ENCODE measurements around the gene CFAP161. TPM values are rescaled to one million over a fixed set of nuclear protein-coding genes. Genes with fewer than 3 reads are reported as not detected.

The CFAP161 gene
- total and polyA plus RNA-seq, 9 of the 15 experiments (the other 6 are each of a cell fraction or from before 2014, with no cell fraction given) = 25.8 to 83.3 (median 75.6) TPM

- H3K27me3 ChIP-seq (ENCODE audit: control insufficient read depth in 2 of 2, insufficient read depth in 2 of 2, low read length in 2 of 2) = no peaks in the 10 kb centered on the region
- peak in 1 of 4 experiments; percentile 21 for DNase-seq (ENCODE audit: extremely low read depth in 1 of 4, low spot score in 3 of 4)
- H4K20me1 ChIP-seq (replicated peaks; ENCODE audit: control insufficient read depth, insufficient read depth, low read length) = no peaks in the 10 kb centered on the region
- TF ChIP-seq RBFOX2 (IDR thresholded peaks at IDR 0.05; ENCODE audit: low read depth, low read length) (peak; percentile 44; the same call in 1 of the 2 replicates), ZBTB33 (CRISPR knock-in tag; IDR thresholded peaks at IDR 0.05) (peak; percentile 98), ATF3 (IDR thresholded peaks at IDR 0.05) (peak; percentile 21; the same call in 1 of the 2 replicates), ATF3 (CRISPR knock-in tag; conservative IDR thresholded peaks at IDR 0.05) (no peak), TAF15 (IDR thresholded peaks at IDR 0.05; ENCODE audit: low read depth, low read length) (no peak), POLR2G (IDR thresholded peaks at IDR 0.05; ENCODE audit: low read depth, low read length) (peak; percentile 51), HOXB6 (CRISPR knock-in tag; IDR thresholded peaks at IDR 0.05; ENCODE audit: borderline replicate concordance) (no peak), CBX5 (IDR thresholded peaks at IDR 0.05; ENCODE audit: borderline replicate concordance, low read depth) (no peak), SAFB (IDR thresholded peaks at IDR 0.05; ENCODE audit: borderline replicate concordance, low read depth, low read length) (0 out of 2 replicates have a peak, but pooled peaks have one; percentile 14)
- BruUV-seq (replicated peaks) = no TSS peak
- in situ Hi-C loops (cut with MboI) (loop anchor here (25.0 kb wide), 1 partner anchor 656 kb away; no protein-coding TSS in a partner anchor), intact Hi-C loops (cut with micrococcal nuclease) (no loop called here)
- H3K27ac ChIP-seq (ENCODE audit: extremely low read depth, low read depth, low read length) = no peak overlapping the region
- no peaks in the 10 kb centered on the region for H3K9me3 ChIP-seq (replicated peaks; ENCODE audit: control insufficient read depth, insufficient read depth, low read depth, low read length)
- 0 out of 3 replicates have a peak, but pooled peaks cover 9% of the 10 kb centered on the region for H3K79me2 ChIP-seq (ENCODE audit: control insufficient read depth, insufficient read depth, low read length)
- H2AFZ ChIP-seq (ENCODE audit: low read depth, low read length) = no peak overlapping the region
- no peak for ATAC-seq
- no peak for FAIRE-seq
- ChIA-PET POLR2A (interaction anchor here (0.6 kb wide), 1 partner anchor 11 kb away, joined by 4 read pairs; no protein-coding TSS in a partner anchor), CTCF (ENCODE audit: low intra/inter-chr PET ratio) (no interaction called here)
- peaks cover 0 to 3% of the 10 kb centered on the region in 2 experiments; a peak in 2 of 5 replicates for H3K4me1 ChIP-seq (replicated peaks in 1 of 2; ENCODE audit: control insufficient read depth in 2 of 2, insufficient read depth in 2 of 2, low read length in 2 of 2)
- no peaks in the 10 kb centered on the region for H3K9me1 ChIP-seq (ENCODE audit: control insufficient read depth, insufficient read depth, low read length)
- H3K9ac ChIP-seq (ENCODE audit: insufficient read depth in 1 of 2, low read depth in 2 of 2, low read length in 2 of 2) = no peak overlapping the region
- peaks cover 6% of the 10 kb centered on the region; the same call in 2 of the 3 replicates for H3K36me3 ChIP-seq (ENCODE audit: control insufficient read depth, insufficient read depth, low read length)
- WGBS (ENCODE audit: insufficient coverage, low coverage, missing lambda C conversion rate) = 93% methylated on average over 33 of the region's 42 CpGs
- no peak overlapping the region for H3K4me2 ChIP-seq (ENCODE audit: insufficient read depth, low read length)
- no peak overlapping the region for H3K4me3 ChIP-seq
Measured at GRCh38 chr15:81118361-81118760, 15.7 kb upstream of the CFAP161 start.
